Thoracic aorta (tissue), 2 donors: ENCODE results near the gene TSPAN31. TPM values are rescaled to one million over a fixed set of nuclear protein-coding genes. Genes with fewer than 3 reads are reported as not detected.

Source experiments
- ATAC-seq: fragments of 150-250 bp; one replicate; pipeline ENCODE4 v1.8.0; 2017; ENCODE audit warnings: low read depth; ENCODE audit not compliant: insufficient number of reproducible peaks, low FRiP score
- DNase-seq: peaks from one replicate; pipeline ENCODE4 v3.0.0-alpha.2; 2020; ENCODE audit warnings: low spot score
- H3K27ac ChIP-seq, 2 donors: fragments of 200-600 bp; sonication (generic); 1 replicate in 1 of 2; 2 replicates in 1 of 2; pipeline ENCODE4 v1.5.1; 2016; ENCODE audit warnings: mild to moderate bottlenecking in 2 of 2, moderate library complexity in 2 of 2
- H3K27me3 ChIP-seq: fragments of 200-600 bp; sonication (generic); replicated peaks from 2 replicates; pipeline ENCODE4 v1.6.0; 2016; ENCODE audit warnings: mild to moderate bottlenecking; ENCODE audit not compliant: insufficient read depth
- H3K36me3 ChIP-seq: fragments of 200-600 bp; sonication (generic); one replicate; pipeline ENCODE4 v1.5.1; 2016
- H3K4me1 ChIP-seq, 2 donors: fragments of 200-600 bp; sonication (generic); 1 replicate in 1 of 2; 2 replicates in 1 of 2; pipeline versions ENCODE4 v1.5.1 to v1.6.0; 2016; ENCODE audit warnings: low read depth in 2 of 2, mild to moderate bottlenecking in 1 of 2; ENCODE audit not compliant: control insufficient read depth in 1 of 2
- H3K4me3 ChIP-seq: fragments of 200-600 bp; sonication (generic); 2 replicates; pipeline ENCODE4 v1.5.1; 2016; ENCODE audit warnings: mild to moderate bottlenecking
- H3K9me3 ChIP-seq: fragments of 200-600 bp; sonication (generic); 2 replicates; pipeline ENCODE4 v1.5.1; 2016
- total RNA-seq, 2 donors: library from RNA; depleted of rRNA; stranded (reverse); fragments of >200 nt; gene quantifications; one replicate each; pipeline versions ENCODE4 v1.1.0 to v1.2.3, GENCODE V29; 2016
- TF ChIP-seq, protein P1 (sequence below): fragments of 200-600 bp; sonication (generic); IDR thresholded peaks from one replicate; pipeline ENCODE4 v1.5.1; 2019; ENCODE audit warnings: antibody characterized with exemption

Gene TSPAN31
- total RNA-seq, 2 donors from 2014 or later: 58.8 to 115 TPM

GRCh38 chr12:57731411-57732080 is 13.3 kb upstream of the TSPAN31 start:
- H3K36me3 ChIP-seq: no peaks in the 10 kb centered on the region
- DNase-seq (no peak), ATAC-seq (no peak)
- H3K4me3 ChIP-seq: no peak overlapping the region
- peaks cover 8% of the 10 kb centered on the region for H3K27me3 ChIP-seq
- peaks cover 7 to 23% of the 10 kb centered on the region in 2 donors for H3K4me1 ChIP-seq
- H3K27ac ChIP-seq: no peak overlapping the region
- TF ChIP-seq, protein P1, sequence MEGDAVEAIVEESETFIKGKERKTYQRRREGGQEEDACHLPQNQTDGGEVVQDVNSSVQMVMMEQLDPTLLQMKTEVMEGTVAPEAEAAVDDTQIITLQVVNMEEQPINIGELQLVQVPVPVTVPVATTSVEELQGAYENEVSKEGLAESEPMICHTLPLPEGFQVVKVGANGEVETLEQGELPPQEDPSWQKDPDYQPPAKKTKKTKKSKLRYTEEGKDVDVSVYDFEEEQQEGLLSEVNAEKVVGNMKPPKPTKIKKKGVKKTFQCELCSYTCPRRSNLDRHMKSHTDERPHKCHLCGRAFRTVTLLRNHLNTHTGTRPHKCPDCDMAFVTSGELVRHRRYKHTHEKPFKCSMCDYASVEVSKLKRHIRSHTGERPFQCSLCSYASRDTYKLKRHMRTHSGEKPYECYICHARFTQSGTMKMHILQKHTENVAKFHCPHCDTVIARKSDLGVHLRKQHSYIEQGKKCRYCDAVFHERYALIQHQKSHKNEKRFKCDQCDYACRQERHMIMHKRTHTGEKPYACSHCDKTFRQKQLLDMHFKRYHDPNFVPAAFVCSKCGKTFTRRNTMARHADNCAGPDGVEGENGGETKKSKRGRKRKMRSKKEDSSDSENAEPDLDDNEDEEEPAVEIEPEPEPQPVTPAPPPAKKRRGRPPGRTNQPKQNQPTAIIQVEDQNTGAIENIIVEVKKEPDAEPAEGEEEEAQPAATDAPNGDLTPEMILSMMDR: no peak
- no peaks in the 10 kb centered on the region for H3K9me3 ChIP-seq

DNA sequence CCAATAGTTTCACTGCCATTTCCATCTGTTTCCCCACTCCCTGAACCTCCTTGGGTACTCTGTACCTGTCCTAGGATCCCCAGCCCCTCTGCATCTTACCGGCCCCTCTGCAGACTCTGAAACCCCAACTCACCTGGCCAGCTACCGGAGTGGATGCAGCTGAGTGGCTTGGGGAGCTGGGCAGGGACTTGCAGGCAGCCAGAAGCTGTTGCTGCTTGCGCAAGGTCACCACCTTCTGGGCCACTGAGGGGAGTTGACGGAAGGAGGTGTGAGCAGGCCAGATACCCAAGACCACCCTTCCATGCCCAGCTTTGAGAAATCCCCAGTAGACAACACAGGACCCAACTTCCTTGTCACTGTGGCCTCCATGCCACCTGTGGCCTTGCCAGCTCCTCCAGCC is 12.6 kb upstream of the TSPAN31 start:
- no peaks in the 10 kb centered on the region for H3K36me3 ChIP-seq
- no peak overlapping the region for H3K4me3 ChIP-seq
- no peak for ATAC-seq
- H3K4me1 ChIP-seq: peaks cover 12 to 23% of the 10 kb centered on the region in 2 donors
- no peak for DNase-seq
- no peaks in the 10 kb centered on the region for H3K9me3 ChIP-seq
- H3K27me3 ChIP-seq: peaks cover 15% of the 10 kb centered on the region
- TF ChIP-seq, protein P1: no peak
- no peak overlapping the region for H3K27ac ChIP-seq

DNA sequence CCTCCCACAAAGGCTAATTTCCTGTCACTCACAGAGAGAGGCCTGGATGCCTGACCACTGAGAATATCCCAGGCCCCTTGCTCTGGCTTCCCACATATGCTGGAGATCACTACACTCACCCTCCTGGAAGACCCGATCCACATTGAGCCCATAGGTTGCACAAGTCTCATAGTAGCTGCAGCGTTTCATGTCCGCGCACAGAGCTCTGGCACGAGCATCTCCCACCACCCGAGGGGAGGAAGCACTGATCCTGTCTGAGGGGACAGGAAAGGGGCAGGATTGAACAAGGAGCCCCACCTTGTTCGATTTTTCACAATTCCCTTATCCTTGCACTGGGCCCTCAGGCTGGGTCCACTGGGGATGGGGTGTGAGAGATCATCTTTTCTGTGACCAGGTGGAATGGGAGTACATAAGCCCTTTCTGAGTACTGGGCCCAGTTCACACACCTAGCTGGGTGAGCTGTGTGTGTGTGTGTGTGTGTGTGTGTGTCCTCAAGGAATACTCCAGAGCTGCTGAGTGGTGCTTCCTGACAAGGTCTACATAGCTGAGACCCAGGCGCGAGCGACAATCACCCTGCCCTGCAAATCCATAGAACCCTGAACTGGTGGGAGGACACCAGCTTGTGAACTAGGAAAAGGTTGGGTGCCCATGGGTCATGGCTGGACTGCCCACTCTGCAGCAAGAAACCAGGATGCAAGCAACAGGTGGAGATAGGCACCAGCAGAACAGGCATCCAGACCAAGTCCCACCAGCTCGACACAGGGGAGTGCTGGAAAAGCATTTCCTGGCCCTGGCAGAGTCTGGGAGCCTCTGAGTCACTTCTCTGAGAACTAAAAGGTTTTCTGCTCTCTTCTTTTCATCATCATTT is 11.9 kb upstream of the TSPAN31 start:
- H3K4me1 ChIP-seq: peaks cover 19 to 26% of the 10 kb centered on the region in 2 donors
- H3K36me3 ChIP-seq: no peaks in the 10 kb centered on the region
- no peak overlapping the region for H3K27ac ChIP-seq
- peaks cover 21% of the 10 kb centered on the region for H3K27me3 ChIP-seq
- no peaks in the 10 kb centered on the region for H3K9me3 ChIP-seq
- no peak for DNase-seq
- TF ChIP-seq, protein P1: no peak
- no peak for ATAC-seq
- H3K4me3 ChIP-seq: no peak overlapping the region

DNA sequence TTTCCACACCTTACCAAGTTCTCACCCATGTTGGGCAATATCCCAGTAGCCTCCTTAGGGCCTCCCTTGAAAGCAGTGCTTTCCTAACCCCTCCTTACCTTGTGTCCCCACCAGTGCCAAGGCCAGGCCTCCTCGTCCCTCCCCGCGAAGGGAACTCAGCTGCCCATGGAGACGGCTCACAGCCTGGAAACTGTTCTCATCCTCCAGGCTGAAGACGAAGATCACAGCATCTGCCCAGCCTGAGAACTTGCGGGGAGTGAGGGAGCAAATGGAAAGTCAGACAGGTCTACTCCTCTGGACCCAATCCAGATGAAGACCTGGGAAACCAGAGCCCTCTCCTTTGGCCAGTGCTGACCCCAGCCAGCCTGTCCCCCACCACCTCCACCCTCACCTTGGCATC is 10.9 kb upstream of the TSPAN31 start:
- TF ChIP-seq, protein P1: no peak
- DNase-seq: no peak
- Histone ChIP-seq H3K27me3 (peaks cover 21% of the 10 kb centered on the region), H3K9me3 (no peaks in the 10 kb centered on the region), H3K27ac (no peak overlapping the region), H3K36me3 (no peaks in the 10 kb centered on the region), H3K4me1 (peaks cover 27 to 34% of the 10 kb centered on the region in 2 donors), H3K4me3 (no peak overlapping the region)
- no peak for ATAC-seq

DNA sequence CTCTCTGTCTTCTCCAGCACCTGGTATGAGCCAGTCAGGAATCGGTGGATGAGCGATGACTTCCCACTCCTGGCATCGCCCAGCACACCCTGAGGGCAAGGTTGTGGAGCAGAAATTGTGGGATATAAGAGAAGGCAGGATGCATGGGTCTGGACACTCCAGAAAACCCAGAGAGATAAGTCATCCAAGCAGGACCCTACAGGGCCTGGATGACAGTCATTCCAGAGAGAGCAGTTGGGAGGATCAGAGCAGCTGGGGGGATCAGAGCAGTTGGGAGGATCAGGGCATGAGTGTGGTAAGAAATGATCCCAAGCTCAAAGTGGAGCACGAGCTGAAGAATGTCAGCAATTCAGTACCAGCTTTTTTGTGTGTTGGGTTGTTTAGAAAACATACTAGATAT is 10.2 kb upstream of the TSPAN31 start:
- Histone ChIP-seq H3K9me3 (no peaks in the 10 kb centered on the region), H3K27me3 (peaks cover 21% of the 10 kb centered on the region), H3K36me3 (no peaks in the 10 kb centered on the region), H3K4me3 (no peak overlapping the region), H3K4me1 (peaks cover 28 to 34% of the 10 kb centered on the region in 2 donors), H3K27ac (no peak overlapping the region)
- ATAC-seq: no peak
- DNase-seq: no peak
- TF ChIP-seq, protein P1: no peak
